ENCODE results near the gene PELI1.

PELI1 gene

GRCh38 chr2:64153811-64154210, 9.6 kb upstream of the PELI1 start:
- ChIA-PET POLR2A (no interaction called here), CTCF (interaction anchor here (1.7 kb wide), 1 partner anchor 8 kb away, joined by 7 read pairs; no protein-coding TSS in a partner anchor)
- no peak overlapping the region for H3K27ac ChIP-seq (ENCODE audit: extremely low read depth, low read depth, low read length)
- H3K4me3 ChIP-seq (ENCODE audit: low read depth, low read length) = no peak overlapping the region
- H3K36me3 ChIP-seq (ENCODE audit: control insufficient read depth in 2 of 2, insufficient read depth in 1 of 2, low read length in 2 of 2) = no peaks in the 10 kb centered on the region
- H3K4me1 ChIP-seq (ENCODE audit: control insufficient read depth, insufficient read depth, low read length) = no peaks in the 10 kb centered on the region
- H3K9me3 ChIP-seq (ENCODE audit: control insufficient read depth, insufficient read depth, low read depth, low read length) = no peaks in the 10 kb centered on the region
- TF ChIP-seq ZNF561 (tag by site-specific recombination; IDR thresholded peaks at IDR 0.05; ENCODE audit: borderline replicate concordance) = no peak
- TF ChIP-seq, protein P1, sequence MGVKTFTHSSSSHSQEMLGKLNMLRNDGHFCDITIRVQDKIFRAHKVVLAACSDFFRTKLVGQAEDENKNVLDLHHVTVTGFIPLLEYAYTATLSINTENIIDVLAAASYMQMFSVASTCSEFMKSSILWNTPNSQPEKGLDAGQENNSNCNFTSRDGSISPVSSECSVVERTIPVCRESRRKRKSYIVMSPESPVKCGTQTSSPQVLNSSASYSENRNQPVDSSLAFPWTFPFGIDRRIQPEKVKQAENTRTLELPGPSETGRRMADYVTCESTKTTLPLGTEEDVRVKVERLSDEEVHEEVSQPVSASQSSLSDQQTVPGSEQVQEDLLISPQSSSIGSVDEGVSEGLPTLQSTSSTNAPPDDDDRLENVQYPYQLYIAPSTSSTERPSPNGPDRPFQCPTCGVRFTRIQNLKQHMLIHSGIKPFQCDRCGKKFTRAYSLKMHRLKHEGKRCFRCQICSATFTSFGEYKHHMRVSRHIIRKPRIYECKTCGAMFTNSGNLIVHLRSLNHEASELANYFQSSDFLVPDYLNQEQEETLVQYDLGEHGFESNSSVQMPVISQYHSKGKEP (tag by site-specific recombination; IDR thresholded peaks at IDR 0.05) = no peak

DNA sequence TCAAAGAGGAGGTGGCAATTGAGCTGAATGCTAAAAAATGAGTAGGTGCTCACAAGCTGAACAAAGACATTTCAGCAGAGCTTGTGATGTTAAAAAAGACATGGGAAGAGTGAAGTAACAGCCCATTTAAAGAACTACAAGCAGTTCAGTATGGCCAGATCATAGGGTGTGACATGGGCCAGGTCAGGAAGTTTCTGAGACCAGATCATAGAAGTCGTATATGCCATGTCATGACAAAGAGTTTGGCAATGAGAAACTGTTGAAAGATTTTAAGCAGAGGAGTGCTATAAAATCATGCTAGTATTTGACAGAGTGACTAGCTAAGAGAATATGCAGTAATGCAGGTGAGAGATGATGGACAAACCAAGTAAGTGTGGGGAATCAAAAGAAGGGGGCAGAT, 7.3 kb upstream of the PELI1 start:
- Histone ChIP-seq H3K4me1 (ENCODE audit: control insufficient read depth, insufficient read depth, low read length) (no peaks in the 10 kb centered on the region), H3K27ac (ENCODE audit: extremely low read depth, low read depth, low read length) (no peak overlapping the region), H3K4me3 (ENCODE audit: low read depth, low read length) (no peak overlapping the region), H3K36me3 (ENCODE audit: control insufficient read depth in 2 of 2, insufficient read depth in 1 of 2, low read length in 2 of 2) (no peaks in the 10 kb centered on the region), H3K9me3 (ENCODE audit: control insufficient read depth, insufficient read depth, low read depth, low read length) (no peaks in the 10 kb centered on the region)
- POLR2A ChIA-PET = no interaction called here
- TF ChIP-seq, protein P1 (tag by site-specific recombination; IDR thresholded peaks at IDR 0.05) = no peak
- no peak for TF ChIP-seq SCRT1 (tag by site-specific recombination; IDR thresholded peaks at IDR 0.05; ENCODE audit: borderline replicate concordance)
- no peak for TF ChIP-seq ZNF645 (tag by site-specific recombination; IDR thresholded peaks at IDR 0.05)
- no peak for TF ChIP-seq ZNF530 (tag by site-specific recombination; IDR thresholded peaks at IDR 0.05; ENCODE audit: low read depth)
- TF ChIP-seq ZNF292 (tag by site-specific recombination; IDR thresholded peaks at IDR 0.05; ENCODE audit: borderline replicate concordance, low read depth) = no peak
- no peak for TF ChIP-seq ZNF362 (tag by site-specific recombination; IDR thresholded peaks at IDR 0.05)
- no peak for TF ChIP-seq KLF10 (tag by site-specific recombination; IDR thresholded peaks at IDR 0.05)
- TF ChIP-seq, protein P2, sequence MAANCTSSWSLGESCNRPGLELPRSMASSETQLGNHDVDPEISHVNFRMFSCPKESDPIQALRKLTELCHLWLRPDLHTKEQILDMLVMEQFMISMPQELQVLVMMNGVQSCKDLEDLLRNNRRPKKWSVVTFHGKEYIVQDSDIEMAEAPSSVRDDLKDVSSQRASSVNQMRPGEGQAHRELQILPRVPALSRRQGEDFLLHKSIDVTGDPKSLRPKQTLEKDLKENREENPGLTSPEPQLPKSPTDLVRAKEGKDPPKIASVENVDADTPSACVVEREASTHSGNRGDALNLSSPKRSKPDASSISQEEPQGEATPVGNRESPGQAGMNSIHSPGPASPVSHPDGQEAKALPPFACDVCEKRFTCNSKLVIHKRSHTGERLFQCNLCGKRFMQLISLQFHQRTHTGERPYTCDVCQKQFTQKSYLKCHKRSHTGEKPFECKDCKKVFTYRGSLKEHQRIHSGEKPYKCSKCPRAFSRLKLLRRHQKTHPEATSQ (tag by site-specific recombination; IDR thresholded peaks at IDR 0.05) = no peak
- TF ChIP-seq, protein P3, sequence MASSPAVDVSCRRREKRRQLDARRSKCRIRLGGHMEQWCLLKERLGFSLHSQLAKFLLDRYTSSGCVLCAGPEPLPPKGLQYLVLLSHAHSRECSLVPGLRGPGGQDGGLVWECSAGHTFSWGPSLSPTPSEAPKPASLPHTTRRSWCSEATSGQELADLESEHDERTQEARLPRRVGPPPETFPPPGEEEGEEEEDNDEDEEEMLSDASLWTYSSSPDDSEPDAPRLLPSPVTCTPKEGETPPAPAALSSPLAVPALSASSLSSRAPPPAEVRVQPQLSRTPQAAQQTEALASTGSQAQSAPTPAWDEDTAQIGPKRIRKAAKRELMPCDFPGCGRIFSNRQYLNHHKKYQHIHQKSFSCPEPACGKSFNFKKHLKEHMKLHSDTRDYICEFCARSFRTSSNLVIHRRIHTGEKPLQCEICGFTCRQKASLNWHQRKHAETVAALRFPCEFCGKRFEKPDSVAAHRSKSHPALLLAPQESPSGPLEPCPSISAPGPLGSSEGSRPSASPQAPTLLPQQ (tag by site-specific recombination; IDR thresholded peaks at IDR 0.05) = no peak
- CTCF ChIA-PET = interaction anchor here (0.5 kb wide), 1 partner anchor 8 kb away, joined by 3 read pairs; no protein-coding TSS in a partner anchor

- H3K9me3 ChIP-seq (ENCODE audit: control insufficient read depth, insufficient read depth, low read depth, low read length) = no peaks in the 10 kb centered on the region
- H3K36me3 ChIP-seq (ENCODE audit: control insufficient read depth in 2 of 2, insufficient read depth in 1 of 2, low read length in 2 of 2) = no peaks in the 10 kb centered on the region
- CTCF ChIA-PET = interaction anchor here (0.9 to 1.1 kb wide), 2 partner anchors 9 to 183 kb away, joined by 3 to 7 read pairs; no protein-coding TSS in a partner anchor
- no peak overlapping the region for H3K4me3 ChIP-seq (ENCODE audit: low read depth, low read length)
- POLR2A ChIA-PET = no interaction called here
- no peak overlapping the region for H3K27ac ChIP-seq (ENCODE audit: extremely low read depth, low read depth, low read length)
- H3K4me1 ChIP-seq (ENCODE audit: control insufficient read depth, insufficient read depth, low read length) = peaks cover 8% of the 10 kb centered on the region; the same call in 1 of the 2 replicates
- no peak for TF ChIP-seq ZFP41 (tag by site-specific recombination; IDR thresholded peaks at IDR 0.05; ENCODE audit: borderline replicate concordance)
- no peak for TF ChIP-seq ZNF16 (tag by site-specific recombination; IDR thresholded peaks at IDR 0.05; ENCODE audit: low read depth)
- no peak for TF ChIP-seq ZEB2 (tag by site-specific recombination; IDR thresholded peaks at IDR 0.05)
- no peak for TF ChIP-seq CTCF (tag by site-specific recombination; IDR thresholded peaks at IDR 0.05)
- TF ChIP-seq ZNF302 (tag by site-specific recombination; IDR thresholded peaks at IDR 0.05; ENCODE audit: low read depth) = no peak
- TF ChIP-seq, protein P4, sequence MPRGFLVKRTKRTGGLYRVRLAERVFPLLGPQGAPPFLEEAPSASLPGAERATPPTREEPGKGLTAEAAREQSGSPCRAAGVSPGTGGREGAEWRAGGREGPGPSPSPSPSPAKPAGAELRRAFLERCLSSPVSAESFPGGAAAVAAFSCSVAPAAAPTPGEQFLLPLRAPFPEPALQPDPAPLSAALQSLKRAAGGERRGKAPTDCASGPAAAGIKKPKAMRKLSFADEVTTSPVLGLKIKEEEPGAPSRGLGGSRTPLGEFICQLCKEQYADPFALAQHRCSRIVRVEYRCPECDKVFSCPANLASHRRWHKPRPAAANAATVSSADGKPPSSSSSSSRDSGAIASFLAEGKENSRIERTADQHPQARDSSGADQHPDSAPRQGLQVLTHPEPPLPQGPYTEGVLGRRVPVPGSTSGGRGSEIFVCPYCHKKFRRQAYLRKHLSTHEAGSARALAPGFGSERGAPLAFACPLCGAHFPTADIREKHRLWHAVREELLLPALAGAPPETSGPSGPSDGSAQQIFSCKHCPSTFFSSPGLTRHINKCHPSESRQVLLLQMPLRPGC (tag by site-specific recombination; IDR thresholded peaks at IDR 0.05) = no peak
- no peak for TF ChIP-seq ZNF560 (tag by site-specific recombination; IDR thresholded peaks at IDR 0.05; ENCODE audit: borderline replicate concordance)
- no peak for TF ChIP-seq ZNF184 (tag by site-specific recombination; IDR thresholded peaks at IDR 0.05)
Observed at GRCh38 chr2:64145714-64146113, 1.5 kb upstream of the PELI1 start.
